ENCODE measurements around the gene BBS2. TPM values are rescaled to one million over a fixed set of nuclear protein-coding genes. Genes with fewer than 3 reads are reported as not detected.

Gene BBS2
- total and polyA plus RNA-seq, 2 of the 13 experiments (the other 11 are each of a cell fraction or from before 2014, with no cell fraction given): 59.7 to 68.3 TPM

GRCh38 chr16:56551796-56552738 is 32.2 kb upstream of the BBS2 start (continued):
- no peak for TF ChIP-seq ZFP36 (IDR thresholded peaks at IDR 0.05; ENCODE audit: borderline replicate concordance, low read depth, low read length, partially characterized antibody)
- no peak for TF ChIP-seq POLR2AphosphoS5 (IDR thresholded peaks at IDR 0.05; ENCODE audit: low read depth, low read length)
- TF ChIP-seq NR2C2 (CRISPR knock-in tag; IDR thresholded peaks at IDR 0.05; ENCODE audit: borderline replicate concordance): no peak
- peak; percentile 64; the same call in 1 of the 2 replicates for TF ChIP-seq SNAPC2 (CRISPR knock-in tag; IDR thresholded peaks at IDR 0.05)
- no peak for TF ChIP-seq GATAD1 (CRISPR knock-in tag; IDR thresholded peaks at IDR 0.05)
- TF ChIP-seq PRMT3 (CRISPR knock-in tag; IDR thresholded peaks at IDR 0.05; ENCODE audit: borderline replicate concordance, low read depth): no peak
- TF ChIP-seq CCDC6 (CRISPR knock-in tag; IDR thresholded peaks at IDR 0.05): no peak
- TF ChIP-seq ZNF275 (CRISPR knock-in tag; IDR thresholded peaks at IDR 0.05; ENCODE audit: borderline replicate concordance): no peak
- no peak for TF ChIP-seq PRDM10 (CRISPR knock-in tag; IDR thresholded peaks at IDR 0.05; ENCODE audit: low read depth)
- TF ChIP-seq ZNF747 (CRISPR knock-in tag; IDR thresholded peaks at IDR 0.05; ENCODE audit: borderline replicate concordance): peak; percentile 57; the same call in 1 of the 2 replicates
- no peak for TF ChIP-seq ZFP62 (CRISPR knock-in tag; IDR thresholded peaks at IDR 0.05)
- no peak for TF ChIP-seq CEBPB (IDR thresholded peaks at IDR 0.05; ENCODE audit: borderline replicate concordance, low read depth, low read length)
- no peak for TF ChIP-seq ATF4 (CRISPR knock-in tag; IDR thresholded peaks at IDR 0.05)
- no peak for TF ChIP-seq E2F2 (CRISPR knock-in tag; IDR thresholded peaks at IDR 0.05; ENCODE audit: borderline replicate concordance)
- TF ChIP-seq STAG1 (CRISPR knock-in tag; IDR thresholded peaks at IDR 0.05): 0 out of 2 replicates have a peak, but pooled peaks have one; percentile 8
- TF ChIP-seq CENPT (CRISPR knock-in tag; IDR thresholded peaks at IDR 0.05; ENCODE audit: low read depth): no peak
- no peak for TF ChIP-seq ATF1 (CRISPR knock-in tag; IDR thresholded peaks at IDR 0.05)
- TF ChIP-seq BCLAF1 (IDR thresholded peaks at IDR 0.05): no peak

All from HepG2 (cell line).